Pancreas (tissue), 10 donors: ENCODE measurements around the gene TBC1D22B. TPM values are rescaled to one million over a fixed set of nuclear protein-coding genes. Genes with fewer than 3 reads are reported as not detected.

Experiments used
- ATAC-seq, 4 donors: fragments of 200-7000 bp; cut with Tn5 transposase; one replicate each; pipeline versions ENCODE4 v1.8.0 to v1.9.1; 2020; ENCODE audit warnings: mild to moderate bottlenecking in 4 of 4, moderate library complexity in 4 of 4
- DNase-seq, 6 donors: peaks; one replicate each; pipeline ENCODE4 v3.0.0-alpha.2; 2020
- FAIRE-seq: peaks from 2 replicates; lab custom pipeline; 2012; peaks lifted over from hg19 to GRCh38; lab: Jason Lieb, UNC
- H3K27ac ChIP-seq, 4 donors: fragments of 200-600 bp; sonication (generic); 1 replicate in 3 of 4; 2 replicates in 1 of 4; pipeline versions ENCODE4 v1.5.0 to v1.8.0; 2020
- H3K27me3 ChIP-seq, 4 donors: fragments of 200-600 bp; one replicate each; pipeline ENCODE4 v1.8.0; 2021
- H3K36me3 ChIP-seq, 3 donors: fragments of 200-600 bp; sonication (generic) in 1 of 3; one replicate each; pipeline versions ENCODE4 v1.5.0 to v1.8.0; 2020 to 2021
- H3K4me1 ChIP-seq, 3 donors: fragments of 200-600 bp; one replicate each; pipeline ENCODE4 v1.8.0; 2021
- H3K4me3 ChIP-seq, 4 donors: fragments of 200-600 bp; sonication (generic) in 2 of 4; one replicate each; pipeline versions ENCODE4 v1.5.0 to v1.8.0; 2020 to 2021
- H3K9me3 ChIP-seq, 4 donors: fragments of 200-600 bp; one replicate each; pipeline ENCODE4 v1.8.0; 2021
- WGBS, 2 donors: extraction: QIAGEN DNeasy Blood & Tissue Kit; methylation state at CpG; one replicate each; pipeline ENCODE4 v1.1.7; 2013; 5-methylcytosine and 5-hydroxymethylcytosine counted together
- intact Hi-C, 3 donors: fragments of 100-400 bp; cut with DNase I; formaldehyde crosslinking; loops; one replicate each; pipeline versions ENCODE4 v1.11.1 to v1.14.2; 2022
- polyA plus RNA-seq, 2 donors: library from polyadenylated mRNA; stranded (reverse); fragments of 200-250 nt; gene quantifications; one replicate each; pipeline ENCODE4 v1.2.3, GENCODE V29; 2013
- total RNA-seq, 6 donors: library from RNA; stranded (reverse); fragmentation: NEBNext Ultra II Directional in 4 of 6; extraction: Animal tissue kit (Norgen Biotek cat#: 25700) in 4 of 6; gene quantifications; one replicate each; pipeline versions ENCODE4 v1.2.1 to v1.2.4, GENCODE V29; 2021 to 2023
- TF ChIP-seq, protein P1 (sequence below), 4 donors: fragments of 200-600 bp; sonication (generic) in 3 of 4; IDR thresholded peaks; one replicate each; pipeline versions ENCODE4 v1.5.0 to v1.8.0; 2021; ENCODE audit warnings: antibody characterized with exemption in 4 of 4
- donor health status: healthy with polysubstance abuse.
- donor health status: DM: no; HTN: no; CAD: no; lungs with moderate emphysema.
- donor health status: DM: no; HTN: no; CAD: no.
- donor health status: control.
- donor health status: control.
- donor health status: Bipolar disorder and iron deficiency.
- donor health status: DM: yes; HTN: yes; CAD: no.
- donor health status: DM: no; HTN: no; CAD: no.
- donor health status: DM: no; HTN: no; CAD: no.
- donor health status: DM: yes; HTN: yes; CAD: no.

The TBC1D22B gene
- total and polyA plus RNA-seq, 8 donors, result 4.3 to 9.0 (median 6.0) TPM

DNA sequence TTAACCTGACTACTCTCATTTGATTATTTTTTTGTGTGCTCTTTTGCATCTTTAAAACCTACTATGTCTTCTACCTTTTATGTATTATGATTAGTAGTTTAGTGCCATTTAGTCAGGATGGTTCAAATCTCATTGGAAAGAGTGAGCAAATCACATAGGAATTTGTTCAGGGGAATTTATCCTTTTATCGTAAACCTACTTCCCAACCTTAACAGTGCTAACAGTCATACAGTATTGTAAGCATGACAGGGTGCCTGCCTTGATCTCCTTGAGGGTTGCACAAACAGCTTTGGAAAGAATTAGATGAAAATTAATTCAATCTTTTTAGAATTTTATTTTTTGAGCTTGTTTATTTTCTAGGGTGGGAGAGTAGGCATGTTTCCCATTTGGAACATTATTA lies 114.5 kb downstream of the TBC1D22B start:
- H3K27ac ChIP-seq, result peak overlapping the region in 2 of 4 donors; percentile 26 to 43
- peaks cover 0 to 6% (median 0%) of the 10 kb centered on the region in 3 donors for H3K36me3 ChIP-seq
- 61 to 65% methylated on average over 1 of the region's 1 CpG for whole genome bisulfite sequencing, 2 donors
- intact Hi-C loops, result no loop called here
- H3K9me3 ChIP-seq, result no peaks in the 10 kb centered on the region
- H3K4me1 ChIP-seq, result no peaks in the 10 kb centered on the region
- no peak overlapping the region for H3K4me3 ChIP-seq
- ATAC-seq, result peak in 2 of 4 donors; percentile 45 to 52
- TF ChIP-seq, protein P1, sequence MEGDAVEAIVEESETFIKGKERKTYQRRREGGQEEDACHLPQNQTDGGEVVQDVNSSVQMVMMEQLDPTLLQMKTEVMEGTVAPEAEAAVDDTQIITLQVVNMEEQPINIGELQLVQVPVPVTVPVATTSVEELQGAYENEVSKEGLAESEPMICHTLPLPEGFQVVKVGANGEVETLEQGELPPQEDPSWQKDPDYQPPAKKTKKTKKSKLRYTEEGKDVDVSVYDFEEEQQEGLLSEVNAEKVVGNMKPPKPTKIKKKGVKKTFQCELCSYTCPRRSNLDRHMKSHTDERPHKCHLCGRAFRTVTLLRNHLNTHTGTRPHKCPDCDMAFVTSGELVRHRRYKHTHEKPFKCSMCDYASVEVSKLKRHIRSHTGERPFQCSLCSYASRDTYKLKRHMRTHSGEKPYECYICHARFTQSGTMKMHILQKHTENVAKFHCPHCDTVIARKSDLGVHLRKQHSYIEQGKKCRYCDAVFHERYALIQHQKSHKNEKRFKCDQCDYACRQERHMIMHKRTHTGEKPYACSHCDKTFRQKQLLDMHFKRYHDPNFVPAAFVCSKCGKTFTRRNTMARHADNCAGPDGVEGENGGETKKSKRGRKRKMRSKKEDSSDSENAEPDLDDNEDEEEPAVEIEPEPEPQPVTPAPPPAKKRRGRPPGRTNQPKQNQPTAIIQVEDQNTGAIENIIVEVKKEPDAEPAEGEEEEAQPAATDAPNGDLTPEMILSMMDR (IDR thresholded peaks at IDR 0.05), result no peak
- H3K27me3 ChIP-seq, result no peaks in the 10 kb centered on the region
- no peak for DNase-seq
- FAIRE-seq, result no peak

DNA sequence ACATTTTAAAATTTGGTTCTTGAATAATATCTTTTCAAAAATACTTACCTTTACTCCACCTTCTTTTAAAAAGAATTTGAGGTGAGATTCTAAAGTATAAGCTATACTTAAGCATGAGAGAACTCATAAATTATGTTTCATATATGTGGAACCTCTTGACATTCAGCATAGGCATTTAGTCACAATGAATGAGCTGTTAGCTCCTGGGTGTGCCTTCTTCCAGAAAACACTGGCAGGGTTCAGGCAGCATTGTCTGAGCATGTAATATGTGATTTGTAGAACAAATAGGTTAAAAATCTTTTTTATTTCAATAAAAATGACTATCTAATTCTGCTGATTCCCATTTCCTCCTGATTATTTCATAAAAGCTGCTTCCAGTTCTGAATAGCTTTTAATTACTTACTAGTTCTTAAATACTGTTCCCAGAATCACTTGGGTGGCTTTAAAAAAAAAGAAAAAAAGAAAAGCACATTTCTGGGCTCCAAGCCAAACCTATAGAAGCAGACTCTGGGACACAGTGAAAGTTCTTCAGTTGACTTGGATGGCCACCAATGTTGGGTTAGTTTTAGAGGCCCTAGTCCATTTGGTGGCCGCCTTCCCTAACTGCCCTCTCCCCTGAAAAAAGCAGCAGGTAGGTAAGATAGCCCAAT lies 116.4 kb downstream of the TBC1D22B start:
- Histone ChIP-seq H3K4me1 (no peaks in the 10 kb centered on the region), H3K27ac (no peak overlapping the region), H3K4me3 (no peak overlapping the region), H3K36me3 (peaks cover 0 to under 1% (median 0%) of the 10 kb centered on the region in 3 donors), H3K27me3 (no peaks in the 10 kb centered on the region), H3K9me3 (no peaks in the 10 kb centered on the region)
- WGBS, 2 donors, result 90 to 95% methylated on average over 1 of the region's 1 CpG
- DNase-seq (no peak), FAIRE-seq (no peak), ATAC-seq (no peak)
- intact Hi-C loops, result no loop called here
- TF ChIP-seq, protein P1 (IDR thresholded peaks at IDR 0.05), result no peak

DNA sequence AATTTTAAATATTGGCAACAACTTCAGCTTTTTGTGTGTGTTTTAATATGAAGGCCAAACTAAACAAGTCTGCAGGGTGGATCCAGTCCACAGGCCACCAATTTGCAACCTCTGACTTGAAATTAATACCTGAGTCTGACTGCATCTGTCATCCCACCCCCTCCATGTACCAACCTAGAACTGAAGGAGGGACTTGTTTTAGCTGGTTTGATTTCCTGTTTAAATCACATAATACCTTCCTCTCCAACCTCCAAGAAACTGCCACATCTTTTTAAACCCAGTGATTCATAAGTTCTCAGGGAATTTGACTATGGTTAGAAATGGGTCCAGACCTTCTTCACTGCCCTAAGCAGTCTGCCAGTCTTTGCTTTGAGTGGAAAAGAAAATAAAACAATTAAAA lies 117.8 kb downstream of the TBC1D22B start:
- intact Hi-C loops, result no loop called here
- ATAC-seq (no peak), DNase-seq (no peak), FAIRE-seq (no peak)
- Histone ChIP-seq H3K36me3 (no peaks in the 10 kb centered on the region), H3K27ac (no peak overlapping the region), H3K4me1 (no peaks in the 10 kb centered on the region), H3K4me3 (no peak overlapping the region), H3K27me3 (no peaks in the 10 kb centered on the region), H3K9me3 (no peaks in the 10 kb centered on the region)
- TF ChIP-seq, protein P1 (IDR thresholded peaks at IDR 0.05), result no peak

GRCh38 chr6:37376078-37376743 lies 118.6 kb downstream of the TBC1D22B start:
- H3K4me1 ChIP-seq, result no peaks in the 10 kb centered on the region
- TF ChIP-seq, protein P1 (IDR thresholded peaks at IDR 0.05), result no peak
- no peaks in the 10 kb centered on the region for H3K9me3 ChIP-seq
- no peaks in the 10 kb centered on the region for H3K36me3 ChIP-seq
- no peak overlapping the region for H3K4me3 ChIP-seq
- intact Hi-C loops, result no loop called here
- DNase-seq (no peak), FAIRE-seq (no peak), ATAC-seq (no peak)
- H3K27me3 ChIP-seq, result no peaks in the 10 kb centered on the region
- WGBS, 2 donors, result 81 to 83% methylated on average over 4 of the region's 4 CpGs
- H3K27ac ChIP-seq, result no peak overlapping the region

DNA sequence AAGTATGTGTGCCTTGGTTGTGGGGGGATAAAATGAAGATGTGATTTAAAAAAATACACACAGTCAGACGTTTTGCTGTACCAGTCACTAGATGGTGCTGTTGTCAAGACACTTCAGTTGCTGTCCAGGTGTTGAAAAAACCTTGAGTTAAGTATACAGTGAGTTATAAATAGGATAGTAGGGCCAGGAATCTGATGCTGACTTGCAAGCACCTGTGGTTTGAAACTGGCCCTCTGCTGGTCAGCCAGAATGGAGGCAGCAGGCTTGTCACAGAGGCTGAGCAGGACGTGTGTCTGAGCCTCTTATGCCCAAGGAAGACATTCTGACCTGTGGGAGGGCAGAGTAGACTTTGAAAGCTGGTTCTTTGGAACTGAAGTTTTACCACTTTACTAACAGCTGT lies 124.0 kb downstream of the TBC1D22B start:
- no peak overlapping the region for H3K27ac ChIP-seq
- H3K4me3 ChIP-seq, result no peak overlapping the region
- H3K36me3 ChIP-seq, result peaks cover 0 to 3% (median 0%) of the 10 kb centered on the region in 3 donors
- no peaks in the 10 kb centered on the region for H3K27me3 ChIP-seq
- no peaks in the 10 kb centered on the region for H3K4me1 ChIP-seq
- DNase-seq (peak in 4 of 6 donors; percentile 34 to 52 (median 44)), ATAC-seq (peak; percentile 89 to 99 (median 98)), FAIRE-seq (no peak)
- TF ChIP-seq, protein P1 (IDR thresholded peaks at IDR 0.05), result peak in 3 of 4 donors; percentile 42
- no peaks in the 10 kb centered on the region for H3K9me3 ChIP-seq
- WGBS, 2 donors, result 11 to 13% methylated on average over 2 of the region's 2 CpGs
- intact Hi-C loops, result no loop called here
